Calu3 (cell line): Measurements from ENCODE around the gene SF3B2. TPM values are rescaled to one million over a fixed set of nuclear protein-coding genes. Genes with fewer than 3 reads are reported as not detected.

Source experiments
- BruUV-seq: library from RNA; stranded (reverse); fragments of 400-500 nt; replicated peaks from 2 replicates; lab custom pipeline; 2021; lab: Mats Ljungman, UMichigan
- CTCF ChIA-PET: fragments of 300-600 bp; sonication (Branson Sonifier 250); formaldehyde crosslinking; loops from one replicate; lab custom pipeline; 2022; ENCODE audit warnings: antibody characterized with exemption; lab: Charles Lee
- DNase-seq: peaks from one replicate; pipeline ENCODE4 v3.0.0; 2022
- H3K27ac Mint-ChIP-seq: one replicate; pipeline ENCODE4 v1.8.0; 2022; ENCODE audit warnings: mixed read lengths; ENCODE audit not compliant: unreplicated experiment
- H3K27me3 Mint-ChIP-seq: one replicate; pipeline ENCODE4 v1.8.0; 2022; ENCODE audit warnings: mixed read lengths; ENCODE audit not compliant: unreplicated experiment
- H3K36me3 Mint-ChIP-seq: one replicate; pipeline ENCODE4 v1.8.0; 2022; ENCODE audit warnings: mild to moderate bottlenecking, moderate library complexity, mixed read lengths; ENCODE audit not compliant: insufficient read depth, unreplicated experiment
- H3K4me1 Mint-ChIP-seq: one replicate; pipeline ENCODE4 v1.8.0; 2022; ENCODE audit warnings: mild to moderate bottlenecking, low read depth, mixed read lengths; ENCODE audit not compliant: unreplicated experiment
- H3K4me3 Mint-ChIP-seq: one replicate; pipeline ENCODE4 v1.8.0; 2022; ENCODE audit warnings: mild to moderate bottlenecking, low read depth, moderate library complexity, mixed read lengths; ENCODE audit not compliant: unreplicated experiment
- H3K9me3 Mint-ChIP-seq: one replicate; pipeline ENCODE4 v1.8.0; 2022; ENCODE audit warnings: low read depth, mixed read lengths; ENCODE audit not compliant: unreplicated experiment
- CTCF ChIP-seq: fragments of 200-600 bp; IDR thresholded peaks from one replicate; pipeline ENCODE4 v1.8.0; 2022; ENCODE audit warnings: antibody characterized with exemption; ENCODE audit not compliant: unreplicated experiment
- intact Hi-C: fragments of 100-400 bp; cut with micrococcal nuclease; formaldehyde crosslinking; loops from one replicate; pipeline ENCODE4 v1.10.0; 2022; ENCODE audit not compliant: unreplicated experiment
- total RNA-seq: library from RNA; stranded (reverse); gene quantifications from 2 replicates; pipeline ENCODE4 v1.2.3, GENCODE V29; 2022

SF3B2 gene
- total RNA-seq, 1 experiment from 2014 or later, result 173 TPM

- no TSS peak for BruUV-seq
- intact Hi-C loops, result no loop called here
Measured at GRCh38 chr11:66062408-66062807, 10.2 kb downstream of the SF3B2 start.

DNA sequence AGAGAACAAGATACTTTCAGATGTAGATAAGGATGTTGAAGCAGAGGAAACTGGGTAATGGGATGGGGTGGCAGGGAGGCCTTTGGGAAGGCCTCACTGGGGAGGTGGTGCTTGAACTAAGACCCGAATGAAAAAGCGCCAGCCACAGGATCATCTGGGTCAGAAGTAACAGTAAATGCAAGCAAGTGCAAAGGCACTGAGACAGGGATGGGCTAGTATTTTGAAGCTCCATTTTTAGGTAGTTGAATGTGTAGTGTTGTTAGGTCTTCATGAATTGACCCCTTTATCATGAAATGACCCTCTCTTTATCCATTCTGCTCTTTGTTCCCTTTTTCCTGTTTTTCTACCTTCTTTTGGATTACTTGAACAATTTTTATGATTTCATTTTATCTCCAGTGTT is 11.7 kb downstream of the SF3B2 start:
- intact Hi-C loops, result no loop called here
- no peaks in the 10 kb centered on the region for H3K27me3 Mint-ChIP-seq
- no peaks in the 10 kb centered on the region for H3K9me3 Mint-ChIP-seq
- no TSS peak for BruUV-seq
- CTCF ChIA-PET, result no interaction called here
- H3K4me3 Mint-ChIP-seq, result no peak overlapping the region
- no peak for DNase-seq
- H3K4me1 Mint-ChIP-seq, result peaks cover 25% of the 10 kb centered on the region
- peaks cover 84% of the 10 kb centered on the region for H3K36me3 Mint-ChIP-seq
- no peak for TF ChIP-seq CTCF
- H3K27ac Mint-ChIP-seq, result no peak overlapping the region

More at GRCh38 chr11:66062408-66062807, 10.2 kb downstream of the SF3B2 start:
- no peaks in the 10 kb centered on the region for H3K9me3 Mint-ChIP-seq
- TF ChIP-seq CTCF, result no peak
- peaks cover 16% of the 10 kb centered on the region for H3K4me1 Mint-ChIP-seq
- H3K36me3 Mint-ChIP-seq, result peaks cover 83% of the 10 kb centered on the region
- CTCF ChIA-PET, result interaction anchor here (0.5 to 0.6 kb wide), 3 partner anchors 79 to 482 kb away, joined by 3 read pairs; no protein-coding TSS in a partner anchor
- H3K27ac Mint-ChIP-seq, result no peak overlapping the region
- H3K27me3 Mint-ChIP-seq, result no peaks in the 10 kb centered on the region
- DNase-seq, result no peak
- H3K4me3 Mint-ChIP-seq, result no peak overlapping the region

- no peak for DNase-seq
- Mint-ChIP-seq H3K27me3 (no peaks in the 10 kb centered on the region), H3K4me1 (peaks cover 32% of the 10 kb centered on the region), H3K4me3 (no peak overlapping the region), H3K36me3 (peaks cover 86% of the 10 kb centered on the region), H3K27ac (no peak overlapping the region), H3K9me3 (no peaks in the 10 kb centered on the region)
- intact Hi-C loops, result no loop called here
- no TSS peak for BruUV-seq
- no peak for TF ChIP-seq CTCF
- CTCF ChIA-PET, result no interaction called here
Measured at GRCh38 chr11:66064571-66064970, 12.4 kb downstream of the SF3B2 start.

DNA sequence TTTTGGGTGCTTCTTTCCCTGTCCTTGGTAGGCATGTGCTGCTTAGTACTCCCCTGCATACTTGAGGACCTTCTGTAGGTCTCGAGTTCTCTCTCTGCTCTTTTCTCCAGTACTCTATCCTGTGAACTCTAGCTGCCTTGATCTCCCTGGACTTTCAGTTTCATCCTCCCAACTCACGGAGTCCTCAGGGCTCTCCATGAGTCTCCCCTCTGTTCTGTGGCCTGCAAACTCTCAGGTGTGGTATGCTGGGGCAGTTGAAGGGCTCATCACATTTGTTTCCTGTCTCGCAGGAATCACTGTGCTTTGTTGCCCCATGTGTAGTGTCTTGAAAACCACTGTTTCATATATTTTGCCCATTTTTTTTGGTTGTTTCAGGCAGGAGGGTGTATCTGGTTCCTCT is 14.6 kb downstream of the SF3B2 start:
- no peaks in the 10 kb centered on the region for H3K27me3 Mint-ChIP-seq
- no peak overlapping the region for H3K27ac Mint-ChIP-seq
- no peak overlapping the region for H3K4me3 Mint-ChIP-seq
- intact Hi-C loops, result no loop called here
- TF ChIP-seq CTCF, result no peak
- no TSS peak for BruUV-seq
- CTCF ChIA-PET, result no interaction called here
- H3K9me3 Mint-ChIP-seq, result no peaks in the 10 kb centered on the region
- peaks cover 43% of the 10 kb centered on the region for H3K4me1 Mint-ChIP-seq
- no peak for DNase-seq
- peaks cover 83% of the 10 kb centered on the region for H3K36me3 Mint-ChIP-seq
